ENCODE results near the gene PPT2. TPM values are rescaled to one million over a fixed set of nuclear protein-coding genes. Genes with fewer than 3 reads are reported as not detected.

PPT2 gene
- polyA plus RNA-seq, 1 donor from 2014 or later, result 330 TPM

DNA sequence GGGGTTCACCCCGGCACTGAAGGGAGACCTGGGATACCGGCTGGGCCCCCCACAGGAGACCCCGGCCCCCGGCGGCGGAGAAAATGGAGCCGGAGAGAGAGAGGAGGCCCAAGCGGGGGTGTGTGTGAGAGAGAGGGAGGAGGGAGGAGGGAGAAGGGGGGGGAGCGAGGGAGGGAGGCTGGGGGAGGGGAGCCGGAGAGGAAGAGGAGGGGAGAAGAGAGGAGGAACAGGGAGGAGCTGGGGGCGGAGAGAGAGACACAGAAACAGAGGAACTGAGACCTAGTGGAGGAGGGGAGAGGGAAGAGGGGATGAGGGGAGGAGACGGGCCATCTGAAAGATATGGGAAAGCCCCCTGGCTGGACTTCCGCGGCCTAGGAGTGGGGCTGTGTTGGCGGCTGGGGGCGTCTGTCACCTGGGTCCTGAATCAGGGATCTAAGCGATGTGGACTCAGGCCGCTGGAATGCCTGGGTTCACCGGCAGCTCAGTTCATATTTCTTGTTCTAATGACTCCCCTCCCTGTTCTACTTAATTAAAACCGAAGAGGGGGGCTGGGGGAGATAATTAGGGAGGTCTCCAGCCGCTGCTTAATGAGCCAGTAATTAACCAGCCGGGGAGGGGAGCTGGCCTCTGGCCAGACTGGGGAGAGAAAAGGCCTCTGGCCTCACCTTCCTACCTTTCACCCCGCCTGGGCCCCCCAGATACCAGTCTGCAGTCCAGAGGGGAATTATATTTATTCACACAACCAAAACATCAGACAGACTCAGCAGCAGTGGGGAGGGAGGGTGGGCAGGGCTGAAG, 36.3 kb downstream of the PPT2 start, which contains the start of gene PBX2:
Gene PBX2 (minus strand): TSS at position 149 of the 798 bp plus-strand sequence. CDS start 287 bp downstream, outside the sequence.
- H2AFZ ChIP-seq (ENCODE audit: low read depth, low read length), result peak within 1 kb of the TSS; percentile 79
- peak within 1 kb of the TSS; percentile 91 for H3K27ac ChIP-seq (ENCODE audit: low read length)
- H4K20me1 ChIP-seq (ENCODE audit: insufficient read depth), result no peaks in the 10 kb centered on the region
- peaks cover 17% of the 10 kb centered on the region for H3K79me2 ChIP-seq (replicated peaks; ENCODE audit: insufficient read depth, low read length)
- peak within 1 kb of the TSS; percentile 94 for H3K9ac ChIP-seq (ENCODE audit: low read length)
- H3F3A ChIP-seq (ENCODE audit: insufficient read depth, low read length, poor library complexity, severe bottlenecking), result peaks cover 5% of the 10 kb centered on the region
- H3K4me3 ChIP-seq (ENCODE audit: low read length), result peak within 1 kb of the TSS; percentile 75
- no peaks in the 10 kb centered on the region for H3K9me3 ChIP-seq (ENCODE audit: low read length)
- H3K9me2 ChIP-seq (ENCODE audit: insufficient read depth, low read length), result no peaks in the 10 kb centered on the region
- peak within 1 kb of the TSS; percentile 89 for H3K4me2 ChIP-seq (ENCODE audit: low read length)
- no peaks in the 10 kb centered on the region for H3K36me3 ChIP-seq (ENCODE audit: insufficient read depth, low read length)
- no peaks in the 10 kb centered on the region for H3K27me3 ChIP-seq (ENCODE audit: insufficient read depth, low read depth, low read length)
- no peak for TF ChIP-seq RAD21 (conservative IDR thresholded peaks at IDR 0.05)
- peak; percentile 26 for TF ChIP-seq MXI1 (conservative IDR thresholded peaks at IDR 0.05; ENCODE audit: poor library complexity, severe bottlenecking)
- TF ChIP-seq CTCF (IDR thresholded peaks at IDR 0.05; ENCODE audit: poor library complexity, severe bottlenecking), result no peak
- peak; percentile 86 for TF ChIP-seq POLR2AphosphoS5 (IDR thresholded peaks at IDR 0.05)
- peak; percentile 52 for TF ChIP-seq EP300 (conservative IDR thresholded peaks at IDR 0.05; ENCODE audit: poor library complexity, severe bottlenecking)
- peak; percentile 15 for TF ChIP-seq REST (IDR thresholded peaks at IDR 0.05; ENCODE audit: borderline replicate concordance)

GRCh38 chr6:32190911-32191677, 37.2 kb downstream of the PPT2 start:
- no peak for TF ChIP-seq POLR2AphosphoS5 (IDR thresholded peaks at IDR 0.05)
- no peak for TF ChIP-seq SMC3 (conservative IDR thresholded peaks at IDR 0.05; ENCODE audit: poor library complexity)
- TF ChIP-seq MXI1 (conservative IDR thresholded peaks at IDR 0.05; ENCODE audit: poor library complexity, severe bottlenecking), result no peak
- no peak for TF ChIP-seq CTCF (IDR thresholded peaks at IDR 0.05; ENCODE audit: poor library complexity, severe bottlenecking)
- TF ChIP-seq RAD21 (conservative IDR thresholded peaks at IDR 0.05), result no peak
- TF ChIP-seq EZH2 (IDR thresholded peaks at IDR 0.05; ENCODE audit: borderline replicate concordance, insufficient read depth, low read length, poor library complexity, severe bottlenecking), result no peak
- no peak for TF ChIP-seq REST (IDR thresholded peaks at IDR 0.05; ENCODE audit: borderline replicate concordance)
- no peak for TF ChIP-seq EP300 (conservative IDR thresholded peaks at IDR 0.05; ENCODE audit: poor library complexity, severe bottlenecking)
- TF ChIP-seq TAF1 (IDR thresholded peaks at IDR 0.05; ENCODE audit: low read depth), result no peak
- peak overlapping the region; percentile 82 for H3K4me2 ChIP-seq (ENCODE audit: low read length)
- H3K9ac ChIP-seq (ENCODE audit: low read length), result peak overlapping the region; percentile 94
- H4K20me1 ChIP-seq (ENCODE audit: insufficient read depth), result no peaks in the 10 kb centered on the region
- peak overlapping the region; percentile 75 for H3K4me3 ChIP-seq (ENCODE audit: low read length)
- H3K36me3 ChIP-seq (ENCODE audit: insufficient read depth, low read length), result no peaks in the 10 kb centered on the region
- H3F3A ChIP-seq (ENCODE audit: insufficient read depth, low read length, poor library complexity, severe bottlenecking), result peaks cover 5% of the 10 kb centered on the region
- H2AFZ ChIP-seq (ENCODE audit: low read depth, low read length), result no peak overlapping the region
- H3K79me2 ChIP-seq (replicated peaks; ENCODE audit: insufficient read depth, low read length), result peaks cover 17% of the 10 kb centered on the region
- peak overlapping the region; percentile 91 for H3K27ac ChIP-seq (ENCODE audit: low read length)
- H3K27me3 ChIP-seq (ENCODE audit: insufficient read depth, low read depth, low read length), result no peaks in the 10 kb centered on the region
- no peaks in the 10 kb centered on the region for H3K9me3 ChIP-seq (ENCODE audit: low read length)
- no peaks in the 10 kb centered on the region for H3K9me2 ChIP-seq (ENCODE audit: insufficient read depth, low read length)

Data from neural cell (in vitro differentiated cells).